ENCODE measurements around the gene CNKSR3. TPM values are rescaled to one million over a fixed set of nuclear protein-coding genes. Genes with fewer than 3 reads are reported as not detected.

The CNKSR3 gene
- total RNA-seq, 1 experiment from 2014 or later = not detected

Small RNA genes lying within 50 kb of the gene (small RNA-seq; reads per million reads assigned to genes)
- gene AL357075.2 = not detected

Other genes with a start within 250 kb of the CNKSR3 start
- gene IPCEF1, start 153.9 kb downstream of the CNKSR3 start, total RNA-seq (2014; rRNA removed; shearing (Covaris generic); ENCODE audit: low replicate concordance) = not detected in 2 replicates
- 30.1 and 44.8 TPM in 2 replicates for gene SCAF8, start 222.7 kb upstream of the CNKSR3 start, total RNA-seq (2014; rRNA removed; shearing (Covaris generic); ENCODE audit: low replicate concordance)

Measured in Karpas-422 (cell line).